ENCODE measurements around the gene PSMB9. TPM values are rescaled to one million over a fixed set of nuclear protein-coding genes. Genes with fewer than 3 reads are reported as not detected.
A peak's percentile ranks its signal among the peaks of the same experiment; 100 is the strongest.

PSMB9 gene
- polyA plus RNA-seq, 3 donors, result 204 to 405 (median 350) TPM

- peaks cover 0 to 1% (median 0%) of the 10 kb centered on the region in 3 donors for H3K27me3 Mint-ChIP-seq (ENCODE audit: low read depth in 3 of 3)
- peaks cover 0 to 22% of the 10 kb centered on the region in 2 donors for H3K36me3 Mint-ChIP-seq
- no peak overlapping the region for H3K4me2 ChIP-seq (replicated peaks; ENCODE audit: extremely low read depth, low read length, poor library complexity, severe bottlenecking)
- peaks cover 13% of the 10 kb centered on the region for H3K4me1 Mint-ChIP-seq
- peaks cover 9 to 12% of the 10 kb centered on the region in 2 donors for H3K4me1 ChIP-seq (ENCODE audit: control insufficient read depth in 1 of 2, insufficient read depth in 2 of 2, low read length in 2 of 2)
- no peak overlapping the region for H3K4me3 ChIP-seq (replicated peaks in 1 of 3; ENCODE audit: low read depth in 2 of 3, low read length in 3 of 3)
- H3K27ac Mint-ChIP-seq, result peak overlapping the region in 1 of 7 donors; percentile 63
- no peak overlapping the region for H2AFZ ChIP-seq (ENCODE audit: insufficient read depth, low read depth, low read length, poor library complexity, severe bottlenecking)
- H3K36me3 ChIP-seq (replicated peaks in 1 of 2; ENCODE audit: control insufficient read depth in 1 of 2, insufficient read depth in 2 of 2, low read length in 2 of 2), result no peaks in the 10 kb centered on the region
- TF ChIP-seq, protein P1, sequence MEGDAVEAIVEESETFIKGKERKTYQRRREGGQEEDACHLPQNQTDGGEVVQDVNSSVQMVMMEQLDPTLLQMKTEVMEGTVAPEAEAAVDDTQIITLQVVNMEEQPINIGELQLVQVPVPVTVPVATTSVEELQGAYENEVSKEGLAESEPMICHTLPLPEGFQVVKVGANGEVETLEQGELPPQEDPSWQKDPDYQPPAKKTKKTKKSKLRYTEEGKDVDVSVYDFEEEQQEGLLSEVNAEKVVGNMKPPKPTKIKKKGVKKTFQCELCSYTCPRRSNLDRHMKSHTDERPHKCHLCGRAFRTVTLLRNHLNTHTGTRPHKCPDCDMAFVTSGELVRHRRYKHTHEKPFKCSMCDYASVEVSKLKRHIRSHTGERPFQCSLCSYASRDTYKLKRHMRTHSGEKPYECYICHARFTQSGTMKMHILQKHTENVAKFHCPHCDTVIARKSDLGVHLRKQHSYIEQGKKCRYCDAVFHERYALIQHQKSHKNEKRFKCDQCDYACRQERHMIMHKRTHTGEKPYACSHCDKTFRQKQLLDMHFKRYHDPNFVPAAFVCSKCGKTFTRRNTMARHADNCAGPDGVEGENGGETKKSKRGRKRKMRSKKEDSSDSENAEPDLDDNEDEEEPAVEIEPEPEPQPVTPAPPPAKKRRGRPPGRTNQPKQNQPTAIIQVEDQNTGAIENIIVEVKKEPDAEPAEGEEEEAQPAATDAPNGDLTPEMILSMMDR (IDR thresholded peaks at IDR 0.05), result no peak
- H3K9me3 ChIP-seq (replicated peaks in 1 of 2; ENCODE audit: control insufficient read depth in 1 of 2, insufficient read depth in 1 of 2, low read length in 2 of 2), result no peaks in the 10 kb centered on the region
- 100% methylated on average over 1 of the region's 2 CpGs for WGBS (ENCODE audit: insufficient coverage)
- no peak overlapping the region for H3K27ac ChIP-seq (ENCODE audit: low read depth in 1 of 2, low read length in 2 of 2)
- H3K9ac ChIP-seq (ENCODE audit: insufficient read depth, low read length, poor library complexity, severe bottlenecking), result no peak overlapping the region
- H3K79me2 ChIP-seq (ENCODE audit: insufficient read depth, low read length), result no peaks in the 10 kb centered on the region
- H3K9me3 Mint-ChIP-seq, result no peaks in the 10 kb centered on the region
- intact Hi-C loops (cut with micrococcal nuclease), result no loop called here
- no peaks in the 10 kb centered on the region for H3K27me3 ChIP-seq (ENCODE audit: control insufficient read depth in 2 of 2, insufficient read depth in 2 of 2, low read length in 2 of 2)
- no peak for DNase-seq
- no peaks in the 10 kb centered on the region for H4K20me1 ChIP-seq (ENCODE audit: insufficient read depth, low read length)
- no peak overlapping the region for H3K4me3 Mint-ChIP-seq
Observed at GRCh38 chr6:32814145-32814544, 39.8 kb upstream of the PSMB9 start.

DNA sequence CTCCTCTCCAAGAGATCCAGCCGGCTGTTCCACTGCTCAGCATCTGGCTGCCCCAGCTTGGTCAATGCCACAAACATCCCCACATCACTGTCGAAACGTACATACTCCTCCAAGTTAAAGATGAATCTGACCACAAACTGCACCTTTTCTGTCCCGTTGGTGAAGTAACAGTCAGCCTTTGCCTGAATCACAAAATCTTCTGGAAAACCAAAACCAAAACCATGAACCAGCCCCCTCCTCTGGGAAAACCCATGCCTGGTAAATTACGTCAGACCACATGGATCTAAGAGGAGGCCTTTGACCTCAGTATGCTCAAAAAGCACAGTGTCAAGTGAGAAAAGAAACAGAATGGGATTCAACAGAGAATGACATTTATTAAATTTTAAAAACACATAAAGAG lies 38.9 kb upstream of the PSMB9 start:
- H3K9me3 ChIP-seq (replicated peaks in 1 of 2; ENCODE audit: control insufficient read depth in 1 of 2, insufficient read depth in 1 of 2, low read length in 2 of 2), result no peaks in the 10 kb centered on the region
- H3K4me3 ChIP-seq (replicated peaks in 1 of 3; ENCODE audit: low read depth in 2 of 3, low read length in 3 of 3), result no peak overlapping the region
- Mint-ChIP-seq H3K36me3 (peaks cover 0 to 24% of the 10 kb centered on the region in 2 donors), H3K27ac (no peak overlapping the region), H3K27me3 (ENCODE audit: low read depth in 3 of 3) (peaks cover 0 to 1% (median 0%) of the 10 kb centered on the region in 3 donors), H3K4me3 (no peak overlapping the region), H3K9me3 (no peaks in the 10 kb centered on the region), H3K4me1 (peaks cover 16% of the 10 kb centered on the region)
- H3K79me2 ChIP-seq (ENCODE audit: insufficient read depth, low read length), result no peaks in the 10 kb centered on the region
- intact Hi-C loops (cut with micrococcal nuclease), result no loop called here
- no peaks in the 10 kb centered on the region for H3K27me3 ChIP-seq (ENCODE audit: control insufficient read depth in 2 of 2, insufficient read depth in 2 of 2, low read length in 2 of 2)
- TF ChIP-seq, protein P1 (IDR thresholded peaks at IDR 0.05), result no peak
- 80% methylated on average over 3 of the region's 5 CpGs for WGBS (ENCODE audit: insufficient coverage)
- no peak overlapping the region for H3K9ac ChIP-seq (ENCODE audit: insufficient read depth, low read length, poor library complexity, severe bottlenecking)
- no peaks in the 10 kb centered on the region for H3K36me3 ChIP-seq (replicated peaks in 1 of 2; ENCODE audit: control insufficient read depth in 1 of 2, insufficient read depth in 2 of 2, low read length in 2 of 2)
- no peak for DNase-seq
- H3K4me2 ChIP-seq (replicated peaks; ENCODE audit: extremely low read depth, low read length, poor library complexity, severe bottlenecking), result no peak overlapping the region
- peaks cover 9 to 12% of the 10 kb centered on the region in 2 donors for H3K4me1 ChIP-seq (ENCODE audit: control insufficient read depth in 1 of 2, insufficient read depth in 2 of 2, low read length in 2 of 2)
- no peak overlapping the region for H3K27ac ChIP-seq (ENCODE audit: low read depth in 1 of 2, low read length in 2 of 2)
- no peak overlapping the region for H2AFZ ChIP-seq (ENCODE audit: insufficient read depth, low read depth, low read length, poor library complexity, severe bottlenecking)
- H4K20me1 ChIP-seq (ENCODE audit: insufficient read depth, low read length), result no peaks in the 10 kb centered on the region
